ENCODE results near the gene EXOSC2.

The EXOSC2 gene

DNA sequence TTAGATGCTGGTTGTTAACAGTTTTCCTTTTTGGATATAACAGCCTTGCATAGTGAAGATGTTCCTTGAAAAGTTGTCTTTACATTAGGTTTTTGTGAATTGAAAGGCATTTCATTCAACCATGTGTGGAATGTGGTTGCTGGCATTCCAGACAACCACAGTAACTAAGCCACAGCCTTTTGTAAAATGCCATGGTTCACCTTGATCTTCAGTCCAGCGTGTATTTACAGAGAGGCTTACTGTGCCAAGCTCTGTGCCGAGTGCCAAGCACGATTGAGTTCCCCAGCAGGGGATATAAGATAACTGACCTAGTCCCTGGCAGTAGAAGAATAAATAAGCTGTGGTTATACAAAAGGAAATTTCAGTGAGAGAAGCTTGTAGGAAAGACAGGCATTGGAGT is 4.9 kb downstream of the EXOSC2 start:
- DNase-seq, result no peak

DNA sequence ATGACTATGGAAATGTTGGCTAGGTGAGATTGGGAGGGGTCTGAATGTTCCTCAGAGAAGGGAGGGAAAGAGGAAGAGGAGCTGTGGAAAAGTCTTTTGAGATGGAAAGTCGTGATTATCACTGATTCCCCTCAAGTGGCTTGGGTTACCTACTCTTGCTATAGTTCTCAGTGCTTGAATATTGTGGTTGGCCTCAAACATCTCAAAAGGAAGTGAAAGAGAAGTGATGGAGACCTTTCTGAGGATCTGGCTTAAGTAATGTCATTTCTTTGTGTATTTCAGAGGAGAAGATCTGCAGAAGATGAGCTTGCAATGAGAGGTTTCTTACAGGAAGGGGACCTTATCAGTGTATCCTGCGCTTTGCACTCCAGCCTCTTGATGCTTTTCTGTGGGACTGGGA is 5.5 kb downstream of the EXOSC2 start:
- no peak for DNase-seq

DNA sequence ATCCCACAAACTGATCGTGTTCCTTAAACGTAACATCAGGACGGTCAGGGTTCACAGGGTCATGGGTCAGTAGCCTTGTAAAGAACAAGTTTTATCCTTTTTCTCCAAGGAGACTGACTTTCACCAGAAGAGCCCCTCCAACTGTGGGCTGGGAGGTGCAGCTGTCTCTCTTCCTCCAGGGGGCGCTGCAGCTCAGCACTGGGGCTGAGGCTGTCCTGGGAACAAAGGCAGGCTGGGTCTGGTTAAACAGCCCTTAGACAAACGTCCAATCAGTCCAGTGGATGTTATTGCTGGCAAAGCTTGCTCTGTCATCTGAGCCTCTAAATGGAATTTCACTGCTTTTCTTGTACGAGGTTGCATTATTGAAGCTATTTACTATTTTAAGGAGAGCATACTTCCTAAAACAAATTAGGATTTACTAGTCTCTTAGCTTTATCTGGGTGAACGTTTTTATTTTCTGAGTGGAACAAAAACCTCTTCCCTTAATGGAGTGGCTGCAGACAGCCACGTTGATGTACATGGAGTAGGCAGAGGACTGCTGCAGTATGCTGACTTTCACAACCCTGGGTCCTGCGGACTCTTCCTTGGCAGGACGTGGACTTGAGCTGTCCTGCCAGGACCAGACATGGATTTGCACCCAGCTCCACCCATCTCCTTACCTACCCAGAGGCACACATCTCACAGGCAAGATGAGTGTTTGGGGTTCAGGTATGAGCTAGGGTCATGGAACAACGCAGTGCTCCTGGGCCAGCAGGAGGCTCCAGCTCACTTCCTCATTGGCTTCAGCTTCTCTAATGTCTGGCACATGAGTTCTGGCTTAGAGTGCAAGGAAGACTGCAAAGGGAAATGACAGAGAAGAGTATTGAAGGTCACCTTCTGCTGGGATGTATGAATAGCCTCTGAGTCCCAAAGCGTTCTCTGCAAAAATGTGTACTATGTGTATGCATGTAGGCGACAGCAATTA is 7.8 kb downstream of the EXOSC2 start:
- peak; percentile 78 for DNase-seq

DNA sequence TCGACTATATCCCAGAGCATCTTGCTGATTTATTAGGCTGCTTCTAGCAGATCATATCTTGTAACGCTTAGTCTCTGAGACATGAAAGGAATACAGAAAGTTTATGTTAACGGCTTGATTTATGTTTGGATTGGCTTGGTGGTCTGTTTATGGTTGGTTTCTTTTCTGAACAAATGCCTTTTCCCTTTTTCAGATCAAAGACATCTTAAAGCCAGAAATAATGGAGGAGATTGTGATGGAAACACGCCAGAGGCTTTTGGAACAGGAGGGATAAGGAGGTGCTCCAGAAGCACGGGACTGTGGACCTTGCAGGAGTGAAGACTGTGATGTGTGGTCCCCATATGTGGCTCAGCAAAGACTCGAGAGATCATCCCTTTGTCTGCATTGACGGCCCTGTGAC is 9.9 kb downstream of the EXOSC2 start:
- no peak for DNase-seq

DNA sequence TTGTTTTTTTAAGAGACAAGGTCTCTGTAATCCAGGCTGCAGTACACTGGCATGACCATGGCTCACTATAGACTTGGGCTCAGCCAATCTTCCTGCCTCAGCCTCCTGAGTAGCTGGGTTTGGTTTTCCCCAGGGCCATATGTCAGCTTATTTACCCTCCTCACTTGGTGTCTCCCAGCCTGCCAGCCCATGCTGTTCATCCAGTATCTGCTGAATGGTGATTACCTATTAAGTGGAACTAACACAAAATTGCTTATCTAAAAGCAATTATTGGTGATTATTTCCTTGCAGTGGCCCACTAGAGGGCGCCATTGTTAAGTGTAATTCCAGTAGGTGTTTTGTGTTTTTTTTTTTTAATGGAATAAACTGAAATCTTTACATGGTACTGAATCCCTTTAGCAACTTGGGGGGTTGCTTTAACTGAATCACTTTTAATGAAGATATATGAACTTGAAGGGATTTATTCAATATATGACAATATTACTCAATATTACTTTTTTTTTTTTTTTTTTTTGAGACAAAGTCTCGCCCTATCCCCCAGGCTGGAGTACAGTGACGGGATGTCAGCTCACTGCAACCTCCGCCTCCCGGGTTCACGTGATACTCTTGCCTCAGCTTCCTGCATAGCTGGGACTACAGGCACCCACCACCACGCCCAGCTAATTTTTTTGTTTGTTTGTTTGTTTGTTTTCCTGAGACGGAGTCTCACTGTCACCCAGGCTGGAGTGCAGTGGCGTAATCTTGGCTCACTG is 13.8 kb downstream of the EXOSC2 start:
- peak; percentile 73 for DNase-seq

DNA sequence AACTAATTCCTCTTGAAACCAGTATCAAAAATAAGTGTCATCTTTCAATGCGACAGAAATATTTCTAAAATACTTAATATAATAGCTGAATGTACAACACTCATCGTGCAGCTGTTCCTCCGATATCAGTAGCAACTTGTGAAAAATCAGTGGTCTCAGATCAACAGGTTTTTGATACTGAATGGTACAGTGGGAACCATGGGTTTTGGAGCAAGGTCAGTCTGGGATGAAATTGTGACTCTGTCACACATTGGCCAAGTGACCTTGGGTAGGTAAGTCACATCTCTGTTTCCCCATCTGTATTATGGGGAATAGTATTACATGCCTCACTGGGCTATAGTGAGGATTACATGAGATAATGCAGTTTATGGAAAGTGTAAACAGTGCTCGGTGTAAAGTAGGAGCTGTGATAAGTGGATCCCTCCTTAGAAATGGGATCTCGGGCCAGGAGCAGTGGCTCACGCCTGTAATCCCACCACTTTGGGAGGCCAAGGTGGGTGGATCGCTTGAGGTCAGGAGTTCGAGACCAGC is 17.3 kb downstream of the EXOSC2 start:
- no peak for DNase-seq

DNA sequence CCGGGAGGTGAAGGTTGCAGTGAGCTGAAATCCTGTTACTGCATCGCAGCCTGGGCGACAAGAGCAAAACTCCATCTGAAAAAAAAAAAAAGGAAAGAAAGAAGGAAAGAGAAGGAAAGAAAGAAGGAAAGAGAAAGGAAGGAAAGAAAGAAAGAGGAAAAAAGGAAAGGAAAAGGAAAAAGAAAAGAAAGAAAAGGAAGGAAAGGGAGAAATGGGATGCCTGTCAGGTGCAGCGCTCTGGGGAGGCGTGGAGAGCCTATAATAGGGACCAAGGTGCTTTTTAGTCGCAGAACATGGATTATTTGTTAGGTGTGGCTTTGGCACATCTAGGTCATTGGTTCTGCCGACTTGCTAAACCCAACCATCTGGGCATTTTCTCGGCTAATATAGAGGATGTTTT is 17.9 kb downstream of the EXOSC2 start:
- no peak for DNase-seq

DNA sequence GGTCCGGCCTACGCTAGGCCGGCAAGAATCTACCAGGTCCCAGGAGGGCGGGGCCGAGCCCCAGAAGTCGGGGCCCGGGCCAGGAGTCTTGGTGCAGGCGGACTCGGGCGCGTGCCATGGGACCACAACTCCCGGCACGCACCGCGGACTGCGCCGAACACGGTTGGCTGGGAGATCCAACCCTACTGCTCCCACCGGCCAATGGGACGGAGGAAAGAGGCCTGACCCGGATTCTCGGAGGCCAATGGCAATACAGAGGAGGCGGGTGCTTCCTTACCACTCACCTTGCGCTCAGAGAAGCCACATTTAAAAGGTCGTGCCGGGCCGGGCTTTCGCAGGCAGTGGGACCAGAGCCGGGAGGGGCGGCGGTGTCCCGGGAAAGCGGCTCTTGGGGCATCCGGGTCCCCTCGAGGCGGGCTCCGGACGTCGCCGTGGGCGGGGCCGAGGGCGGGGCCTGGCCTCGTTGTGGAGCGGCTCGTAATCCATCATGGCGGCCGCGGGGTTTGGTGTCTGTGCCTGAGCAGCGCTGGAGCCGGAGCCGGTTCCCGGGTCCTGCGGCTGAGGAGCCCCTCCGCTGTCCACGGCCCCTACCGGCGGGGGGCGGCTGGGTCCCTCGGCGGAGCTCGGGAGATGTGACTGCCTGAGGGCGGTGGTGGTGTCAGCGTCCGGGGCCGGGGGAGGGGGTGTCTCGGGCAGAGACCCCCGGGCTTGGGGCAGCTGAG is 19.1 kb downstream of the EXOSC2 start:
- peak; percentile 98 for DNase-seq

DNA sequence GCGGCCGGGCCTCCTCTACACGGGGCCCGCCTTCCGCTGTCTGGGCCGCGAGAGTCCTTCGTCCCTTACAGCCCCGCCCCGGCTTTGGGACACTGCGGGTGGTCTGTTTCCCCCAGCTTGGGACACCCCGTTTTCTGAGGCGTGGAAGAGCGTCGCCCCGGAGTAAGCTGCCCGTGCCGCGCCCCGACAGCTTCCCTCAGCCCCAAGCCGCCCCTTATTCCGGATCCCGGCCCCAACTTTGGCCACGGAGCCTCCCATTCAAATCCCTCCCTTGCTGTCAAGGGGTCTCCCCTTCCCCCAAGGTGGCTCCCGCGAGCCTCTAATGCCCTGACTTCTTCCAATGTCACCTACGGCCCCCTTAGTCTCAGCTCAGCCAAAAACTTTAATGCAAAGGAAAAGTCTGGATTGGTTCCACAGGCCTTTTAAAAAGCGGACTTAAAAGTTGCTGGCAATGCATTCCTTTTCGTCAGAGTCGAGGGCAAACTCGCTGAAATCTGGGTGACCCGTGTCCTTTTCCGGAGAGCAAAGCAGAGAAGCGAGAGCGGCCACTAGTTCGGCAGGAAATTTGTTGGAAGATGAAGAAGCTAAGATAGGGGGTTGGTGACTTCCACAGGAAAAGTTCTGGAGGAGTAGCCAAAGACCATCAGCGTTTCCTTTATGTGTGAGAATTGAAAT is 19.8 kb downstream of the EXOSC2 start:
- DNase-seq, result peak; percentile 13

DNA sequence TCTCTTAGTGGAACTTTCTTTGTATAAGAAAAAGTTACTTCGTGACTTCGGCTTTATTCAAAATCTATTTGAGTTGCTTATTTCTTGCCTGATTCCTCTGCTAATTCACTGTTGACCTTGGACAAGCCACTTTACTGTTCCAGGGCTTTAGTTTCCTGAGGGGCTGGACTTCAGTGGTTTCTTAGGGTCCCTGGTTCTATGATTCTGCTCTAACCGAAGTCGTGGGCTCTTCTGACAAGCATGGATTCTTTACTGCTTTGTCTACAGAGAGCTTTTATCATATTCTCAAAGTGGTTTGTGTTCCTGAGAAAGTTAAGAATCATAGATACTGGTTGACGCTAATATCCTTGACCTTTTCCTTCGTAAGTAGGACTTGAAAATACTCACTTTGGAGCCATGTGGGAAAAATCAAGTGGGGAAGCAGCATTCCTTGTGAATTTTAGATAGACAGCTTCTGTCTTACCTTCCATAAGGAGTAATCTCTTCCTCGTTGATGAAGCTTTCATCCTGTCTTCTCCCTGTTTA is 21.1 kb downstream of the EXOSC2 start:
- no peak for DNase-seq

DNA sequence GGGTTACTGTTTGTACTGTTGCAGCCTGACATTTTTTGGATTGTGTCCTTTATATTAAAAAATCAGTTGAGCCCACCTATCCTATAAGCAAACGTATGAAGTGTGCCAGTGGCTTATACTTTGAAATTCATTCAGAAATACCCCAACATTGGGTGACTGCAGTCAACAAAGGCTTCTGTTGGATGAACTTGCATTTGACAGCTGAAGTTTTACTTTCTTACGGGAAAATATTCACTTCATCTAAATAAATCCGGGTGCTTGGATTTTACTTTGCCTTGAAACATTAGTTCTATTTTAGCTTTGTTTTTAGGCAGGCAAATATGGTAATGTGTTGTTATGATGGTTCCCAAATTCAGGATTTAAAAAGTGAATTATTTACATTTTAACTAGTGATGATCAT is 21.7 kb downstream of the EXOSC2 start:
- DNase-seq, result no peak

DNA sequence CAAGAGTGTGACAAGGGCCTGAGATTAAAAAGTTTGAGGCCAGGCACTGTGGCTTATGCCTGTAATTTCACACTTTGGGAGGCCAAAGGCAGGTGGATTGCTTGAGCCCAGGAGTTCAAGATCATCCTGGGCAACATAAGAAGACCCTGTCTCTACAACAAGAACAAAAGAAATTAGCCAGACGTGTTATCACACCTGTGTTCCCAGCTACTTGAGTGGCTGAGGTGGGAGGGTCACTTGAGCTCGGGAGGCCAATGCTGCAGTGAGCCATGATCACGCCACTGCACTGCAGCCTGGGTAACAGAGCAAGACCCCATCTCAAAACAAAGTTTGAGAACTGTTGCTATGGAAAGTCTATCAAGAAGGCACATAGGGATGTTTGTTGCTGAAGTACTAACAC is 25.0 kb downstream of the EXOSC2 start:
- DNase-seq, result no peak

DNA sequence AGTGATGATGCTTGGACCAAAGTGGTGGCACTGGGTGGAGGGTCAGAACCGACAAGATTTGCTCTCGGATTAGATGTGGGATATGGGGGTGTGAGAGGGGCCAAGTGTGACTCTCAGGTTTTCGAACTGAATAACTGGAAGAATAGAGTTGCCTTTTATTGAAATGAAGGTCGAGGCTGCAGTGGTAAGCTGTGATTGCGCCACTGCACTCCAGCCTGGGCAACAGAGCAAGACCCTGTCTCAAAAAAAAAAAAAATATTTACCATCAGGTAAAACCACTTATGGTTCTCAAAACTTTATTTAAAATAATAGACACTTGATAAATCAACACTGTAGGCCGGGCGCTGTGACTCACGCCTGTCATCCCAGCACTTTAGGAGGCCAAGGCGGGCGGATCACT is 27.2 kb downstream of the EXOSC2 start:
- no peak for DNase-seq

DNA sequence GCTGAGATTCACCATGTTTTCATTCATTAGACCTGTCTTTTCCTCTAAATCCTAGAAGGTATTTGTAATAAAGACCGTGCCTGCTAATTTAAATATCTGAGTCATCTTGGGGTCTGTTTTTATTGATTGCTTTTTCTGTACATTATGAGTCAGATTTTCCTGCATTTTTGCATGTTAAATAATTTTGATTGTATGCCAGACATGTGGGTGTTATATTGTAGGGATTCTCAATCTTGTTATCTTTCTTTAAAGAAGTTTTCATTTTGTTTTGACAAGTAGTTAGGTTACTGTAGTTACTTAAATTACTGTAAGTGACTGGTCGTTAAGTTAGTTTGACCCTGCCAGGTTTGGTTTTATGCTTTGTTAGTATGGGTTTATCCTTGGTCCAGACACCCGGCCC is 35.1 kb downstream of the EXOSC2 start:
- DNase-seq, result no peak

DNA sequence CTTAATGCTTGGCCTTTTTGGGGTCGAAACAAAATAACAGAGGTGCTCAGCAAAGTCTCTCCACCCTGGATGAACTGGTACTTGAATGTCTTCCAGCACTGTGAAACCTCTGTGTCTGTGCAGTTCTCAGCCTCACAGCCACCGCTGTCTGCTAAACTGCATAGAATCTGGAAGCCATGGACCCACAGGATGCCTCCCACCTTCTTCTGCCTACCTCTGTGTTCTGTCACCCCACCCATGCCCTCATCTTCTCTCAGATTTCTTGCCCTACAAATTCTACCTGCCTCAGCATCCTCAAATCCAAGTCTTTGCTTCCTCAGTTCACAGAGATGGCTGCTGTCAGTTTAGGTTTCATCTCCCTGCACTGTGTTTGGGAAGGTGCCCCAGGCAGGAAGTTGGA is 35.6 kb downstream of the EXOSC2 start:
- DNase-seq, result no peak

DNA sequence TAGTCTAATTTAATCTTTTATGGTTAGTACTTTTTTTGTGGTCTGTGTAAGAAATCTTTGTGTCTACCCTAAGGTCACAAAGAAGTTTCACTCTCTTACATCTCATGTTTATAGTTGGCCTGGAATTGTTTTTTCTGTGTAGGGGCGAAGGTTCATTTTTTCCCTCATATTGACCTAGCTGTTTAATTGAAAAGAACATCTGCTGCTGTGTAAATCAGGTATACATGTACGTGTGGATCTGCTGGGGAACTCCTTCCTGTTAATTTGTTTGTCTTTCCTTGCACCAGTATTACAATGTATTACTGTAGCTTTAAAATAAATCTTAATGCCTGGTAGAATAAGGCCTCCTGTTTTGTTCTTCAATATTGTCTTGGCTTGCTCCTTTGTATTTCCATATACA is 37.8 kb downstream of the EXOSC2 start:
- no peak for DNase-seq

DNA sequence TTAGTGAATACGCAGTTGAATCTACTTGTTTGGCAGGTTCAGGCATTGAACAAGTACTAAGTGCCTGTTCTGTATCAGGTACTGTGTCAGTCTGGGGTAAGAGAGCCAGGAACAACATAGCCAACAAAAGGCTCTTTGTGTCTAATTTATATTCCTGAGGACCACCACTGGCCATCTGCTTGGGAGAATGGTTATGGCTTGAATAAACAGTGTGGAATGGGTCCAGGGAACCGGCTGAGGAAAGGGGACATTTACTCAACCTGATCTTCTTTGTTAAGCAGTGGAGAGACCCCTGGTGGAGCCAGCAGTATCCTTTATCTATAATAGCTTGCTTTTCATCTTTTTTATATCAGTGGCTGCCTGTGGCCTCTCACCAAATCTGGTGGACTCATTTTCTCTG is 38.6 kb downstream of the EXOSC2 start:
- DNase-seq, result no peak

DNA sequence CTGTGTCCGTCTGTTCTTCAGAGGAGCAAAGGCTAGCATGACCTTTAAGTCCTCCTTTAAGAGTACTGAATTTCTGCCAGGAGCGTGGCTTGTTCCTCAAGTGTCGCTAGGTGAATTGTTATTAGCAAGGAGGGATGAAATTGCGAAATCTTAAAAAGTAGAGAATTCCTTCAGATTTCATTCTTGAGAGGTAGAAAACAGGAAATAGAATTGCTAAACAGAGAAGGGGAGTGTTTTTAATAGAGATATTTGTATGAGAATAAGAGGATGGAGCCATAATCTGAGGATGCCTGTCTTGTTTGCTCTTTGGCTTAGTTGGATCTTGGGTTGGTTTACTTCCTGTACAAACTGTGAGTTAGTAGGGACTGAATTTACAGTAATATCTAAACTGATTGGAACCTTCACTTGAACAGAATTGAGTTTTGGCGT is 39.2 kb downstream of the EXOSC2 start:
- DNase-seq, result no peak

DNA sequence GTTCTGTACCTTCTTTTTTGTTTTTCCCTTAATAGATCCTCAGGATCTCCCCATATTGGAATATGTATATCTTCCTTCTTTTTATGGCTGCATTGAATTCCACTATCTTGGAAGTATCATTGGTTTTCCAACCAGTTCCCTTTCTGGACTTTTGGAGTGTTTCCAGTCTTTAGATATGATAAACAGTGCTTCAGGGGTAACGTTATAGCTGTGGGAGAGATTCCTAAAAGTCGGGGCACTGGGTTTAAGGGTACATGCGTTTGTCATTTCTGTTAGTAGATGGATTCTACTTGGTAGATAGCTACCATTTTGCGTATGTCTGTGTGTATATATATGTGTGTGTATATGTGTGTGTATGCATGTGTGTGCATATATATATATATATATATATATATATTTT is 42.0 kb downstream of the EXOSC2 start:
- no peak for DNase-seq

DNA sequence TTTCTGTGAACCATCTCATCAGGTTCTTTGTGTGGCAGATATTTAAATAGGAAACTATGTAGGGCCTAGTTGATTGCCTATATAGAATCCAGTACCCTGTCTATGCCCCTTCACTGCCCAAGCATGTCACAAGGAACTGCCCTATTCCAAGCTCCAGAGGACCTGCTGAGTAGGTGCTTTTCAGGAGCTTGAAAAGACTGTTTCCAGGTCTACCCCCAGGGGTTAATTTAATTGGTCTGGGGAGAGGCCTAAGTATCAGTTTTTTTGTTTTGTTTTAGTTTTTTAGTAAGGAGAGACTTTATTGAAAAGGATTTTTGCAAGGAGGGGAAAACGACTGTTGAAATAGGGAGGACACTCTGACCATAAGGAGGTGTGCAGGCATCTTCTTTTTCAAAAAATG is 43.3 kb downstream of the EXOSC2 start:
- no peak for DNase-seq

DNA sequence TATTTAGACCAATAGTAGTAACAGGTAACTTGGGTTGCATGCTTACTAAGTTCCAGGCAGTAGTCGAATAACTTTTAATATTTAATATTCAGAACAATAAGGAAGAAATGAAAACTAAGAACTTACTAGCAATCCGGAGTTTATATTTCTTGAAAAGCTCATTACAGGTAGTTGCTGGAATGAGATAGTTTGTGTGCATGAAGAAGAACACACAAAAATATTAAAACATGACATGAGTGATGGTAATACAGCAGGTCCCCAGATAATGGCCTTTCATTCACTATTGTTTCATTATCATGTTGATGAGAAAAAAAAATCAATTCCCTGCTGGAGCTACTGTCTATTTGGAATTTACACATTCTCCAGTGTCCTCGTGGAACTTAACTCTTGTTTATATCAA is 44.7 kb downstream of the EXOSC2 start:
- no peak for DNase-seq

DNA sequence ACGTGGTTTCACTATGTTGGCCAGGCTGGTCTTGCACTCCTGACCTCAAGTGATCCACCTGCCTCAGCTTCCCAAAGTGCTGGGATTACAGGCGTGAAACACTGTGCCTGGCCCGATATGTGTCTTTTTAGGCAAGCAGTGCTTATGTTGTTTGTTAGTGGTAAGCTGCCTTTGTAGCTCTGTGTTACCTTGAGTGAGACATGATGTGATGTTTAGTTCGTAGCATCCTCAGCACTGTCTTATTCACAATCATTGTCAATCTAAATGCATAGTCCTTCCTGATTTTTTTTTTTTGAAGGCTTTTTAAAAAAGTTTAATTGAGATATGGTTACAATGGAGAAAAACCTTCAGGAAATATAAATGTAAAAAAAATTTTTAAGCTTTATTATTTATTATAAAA is 45.5 kb downstream of the EXOSC2 start:
- no peak for DNase-seq

All from activated CD4-positive, alpha-beta T cell treated with anti-CD3 and anti-CD28 coated beads, Interleukin-2, Interleukin-6, amounts not matched to agents 100 ng/mL and 50 ng/mL, durations not matched to agents 16 hours and 8 hours (primary cell).